B cell (primary cell): ENCODE data around the gene NHSL2. TPM values are rescaled to one million over a fixed set of nuclear protein-coding genes. Genes with fewer than 3 reads are reported as not detected.

Source experiments
- ATAC-seq: fragments of 200-7000 bp; cut with Tn5 transposase; one replicate; pipeline ENCODE4 v1.10.0; 2021; ENCODE audit warnings: low read depth, mild to moderate bottlenecking, moderate number of reproducible peaks, moderate library complexity
- CTCF ChIA-PET: fragments of 350-600 bp; sonication (Branson Sonifier 250); formaldehyde crosslinking; loops from one replicate; lab custom pipeline; 2021; ENCODE audit warnings: antibody characterized with exemption, inconsistent platforms; lab: Charles Lee
- POLR2A ChIA-PET: fragments of 350-600 bp; sonication (Branson Sonifier 250); formaldehyde crosslinking; loops from one replicate; lab custom pipeline; 2021; ENCODE audit warnings: antibody characterized with exemption; lab: Charles Lee
- DNase-seq: peaks from one replicate; pipeline ENCODE4 v3.0.0; 2013
- H2AFZ ChIP-seq: 2 replicates; pipeline ENCODE4 v1.6.1; 2012; ENCODE audit warnings: mild to moderate bottlenecking, low read depth, low read length; ENCODE audit not compliant: insufficient read depth, poor library complexity, severe bottlenecking
- H3K27ac ChIP-seq, 2 donors: 1 replicate in 1 of 2; 2 replicates in 1 of 2; pipeline ENCODE4 v1.5.1; 2012 to 2013; ENCODE audit warnings: low read length in 2 of 2, mild to moderate bottlenecking in 2 of 2, moderate library complexity in 1 of 2
- H3K27me3 ChIP-seq, 4 experiments: fragments of 200-600 bp in 1 of 4; sonication (generic) in 1 of 4; replicated peaks in 1 of 4; 1 replicate in 2 of 4; 2 replicates in 2 of 4; pipeline versions ENCODE4 v1.6.1 to v1.7.0; 2013 to 2016; ENCODE audit warnings: low read length in 3 of 4, mild to moderate bottlenecking in 2 of 4, mixed read lengths in 1 of 4, moderate library complexity in 1 of 4; ENCODE audit not compliant: insufficient read depth in 4 of 4, control insufficient read depth in 3 of 4; ENCODE audit errors: control extremely low read depth in 1 of 4
- H3K36me3 ChIP-seq, 2 experiments: replicated peaks in 1 of 2; 1 replicate in 1 of 2; 2 replicates in 1 of 2; pipeline versions ENCODE4 v1.6.1 to v1.7.1; 2013; ENCODE audit warnings: low read length in 1 of 2; ENCODE audit not compliant: insufficient read depth in 2 of 2, control insufficient read depth in 1 of 2; ENCODE audit errors: control extremely low read depth in 1 of 2, extremely low read depth in 1 of 2
- H3K4me1 ChIP-seq, 2 donors: fragments of 200-600 bp in 1 of 2; sonication (generic) in 1 of 2; 1 replicate in 1 of 2; 2 replicates in 1 of 2; pipeline versions ENCODE4 v1.5.1 to v1.6.1; 2013 to 2017; ENCODE audit warnings: low read length in 2 of 2; ENCODE audit not compliant: control insufficient read depth in 2 of 2, insufficient read depth in 2 of 2
- H3K4me2 ChIP-seq: replicated peaks from 2 replicates; pipeline ENCODE3; 2012; ENCODE audit warnings: mild to moderate bottlenecking, low read depth, low read length; ENCODE audit not compliant: poor library complexity, severe bottlenecking
- H3K4me3 ChIP-seq, 5 experiments: fragments of 200-600 bp in 1 of 5; sonication (generic) in 1 of 5; 1 replicate in 3 of 5; 2 replicates in 2 of 5; pipeline versions ENCODE4 v1.5.1 to v1.7.0; 2011 to 2016; ENCODE audit warnings: low read length in 4 of 5, mild to moderate bottlenecking in 4 of 5, low read depth in 2 of 5, control low read depth in 1 of 5, moderate library complexity in 1 of 5; ENCODE audit not compliant: insufficient read depth in 1 of 5; ENCODE audit errors: control extremely low read depth in 1 of 5, extremely low read depth in 1 of 5
- H3K79me2 ChIP-seq: fragments of 200-600 bp; sonication (generic); one replicate; pipeline ENCODE4 v1.6.0; 2016; ENCODE audit warnings: low read length; ENCODE audit not compliant: control insufficient read depth, insufficient read depth
- H3K9ac ChIP-seq: fragments of 200-600 bp; sonication (generic); 2 replicates; pipeline ENCODE4 v1.6.1; 2017; ENCODE audit warnings: mild to moderate bottlenecking, low read length, moderate library complexity
- H3K9me3 ChIP-seq, 3 donors: one replicate each; pipeline versions ENCODE4 v1.6.1 to v1.7.1; 2013; ENCODE audit warnings: low read length in 2 of 3; ENCODE audit not compliant: control insufficient read depth in 2 of 3, insufficient read depth in 1 of 3; ENCODE audit errors: control extremely low read depth in 1 of 3
- H4K20me1 ChIP-seq: 2 replicates; pipeline ENCODE4 v1.6.0; 2012; ENCODE audit warnings: mild to moderate bottlenecking, low read length; ENCODE audit not compliant: insufficient read depth, control insufficient read depth, poor library complexity, severe bottlenecking
- H3K27ac Mint-ChIP-seq: one replicate; pipeline ENCODE4 v1.8.0; 2021; ENCODE audit warnings: mixed read lengths
- H3K27me3 Mint-ChIP-seq: one replicate; pipeline ENCODE4 v1.8.0; 2021; ENCODE audit warnings: mixed read lengths
- H3K4me1 Mint-ChIP-seq: one replicate; pipeline ENCODE4 v1.8.0; 2021; ENCODE audit warnings: mixed read lengths
- H3K4me3 Mint-ChIP-seq: one replicate; pipeline ENCODE4 v1.8.0; 2021; ENCODE audit warnings: mixed read lengths
- H3K9me3 Mint-ChIP-seq: one replicate; pipeline ENCODE4 v1.8.0; 2022; ENCODE audit warnings: mixed read lengths; ENCODE audit not compliant: insufficient read depth
- CTCF ChIP-seq: fragments of 200-600 bp; IDR thresholded peaks from one replicate; pipeline ENCODE4 v1.8.0; 2022; ENCODE audit warnings: antibody characterized with exemption, mild to moderate bottlenecking
- EZH2 ChIP-seq: IDR thresholded peaks from 2 replicates; pipeline ENCODE4 v1.6.1; 2012; ENCODE audit warnings: borderline replicate concordance, low read depth, mild to moderate bottlenecking, moderate library complexity, low read length; ENCODE audit not compliant: insufficient read depth, poor library complexity, severe bottlenecking
- WGBS: methylation state at CpG from one replicate; pipeline ENCODE4 v1.1.5; 2013; ENCODE audit warnings: missing lambda C conversion rate; ENCODE audit not compliant: insufficient coverage; 5-methylcytosine and 5-hydroxymethylcytosine counted together
- intact Hi-C: fragments of 100-400 bp; cut with micrococcal nuclease; formaldehyde crosslinking; loops from one replicate; pipeline ENCODE4 v1.10.0; 2022
- polyA plus RNA-seq: library from polyadenylated mRNA; depleted of rRNA; stranded (reverse); fragments of >200 nt; gene quantifications from 2 replicates; pipeline ENCODE4 v1.2.3, GENCODE V29; 2012
- total RNA-seq, 2 donors: library from RNA; stranded (reverse); fragments of 120-200 nt in 1 of 2; gene quantifications; 1 replicate in 1 of 2; 2 replicates in 1 of 2; pipeline versions ENCODE4 v1.2.3 to v1.2.4, GENCODE V29; 2013 to 2022

NHSL2 gene
- total and polyA plus RNA-seq, 2 donors (not counting 1 experiment from before 2014, with no cell fraction given), result 0.16 to 1.7 TPM

DNA sequence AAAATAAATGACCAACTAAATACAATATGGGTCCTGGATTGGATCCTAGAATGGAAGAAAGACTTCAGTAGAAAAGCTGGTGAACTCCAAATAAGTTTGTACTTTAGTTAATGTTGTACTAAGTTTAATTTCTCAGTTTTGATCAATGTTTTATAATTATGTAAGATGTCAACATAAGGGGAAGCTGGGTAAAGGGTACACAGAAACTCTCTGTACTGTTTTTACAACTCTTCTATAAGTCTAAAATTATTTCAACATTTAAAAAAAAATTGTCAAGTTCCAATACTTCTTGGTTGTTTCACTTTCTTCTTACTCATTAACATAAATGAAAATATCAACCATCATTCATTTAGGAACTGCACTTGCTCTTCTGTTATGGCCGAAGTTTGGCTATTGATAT, 88.9 kb downstream of the NHSL2 start:
- DNase-seq (no peak), ATAC-seq (no peak)
- H4K20me1 ChIP-seq, result no peaks in the 10 kb centered on the region
- H3K79me2 ChIP-seq, result no peaks in the 10 kb centered on the region
- H3K4me2 ChIP-seq, result no peak overlapping the region
- no peak overlapping the region for H2AFZ ChIP-seq
- Mint-ChIP-seq H3K27ac (no peak overlapping the region), H3K27me3 (peaks cover 3% of the 10 kb centered on the region), H3K4me1 (no peaks in the 10 kb centered on the region), H3K9me3 (no peaks in the 10 kb centered on the region), H3K4me3 (no peak overlapping the region)
- ChIA-PET CTCF (interaction anchor here (0.6 to 9.0 kb wide), 10 partner anchors 8 to 541 kb away, joined by 3 to 83 read pairs (median 5); partner anchors contain the start of gene RPS4X), POLR2A (no interaction called here)
- WGBS, result no CpG with 5 or more reads among the region's 1 CpG
- H3K4me1 ChIP-seq, result no peaks in the 10 kb centered on the region
- H3K27me3 ChIP-seq, result no peaks in the 10 kb centered on the region
- no peaks in the 10 kb centered on the region for H3K36me3 ChIP-seq
- H3K4me3 ChIP-seq, result no peak overlapping the region
- H3K27ac ChIP-seq, result no peak overlapping the region
- intact Hi-C loops, result loop anchor here (1.0 kb wide), 2 partner anchors 127 to 278 kb away; partner anchors contain the start of gene RPS4X
- H3K9me3 ChIP-seq, result no peaks in the 10 kb centered on the region
- TF ChIP-seq CTCF (peak; percentile 33), EZH2 (no peak)
- no peak overlapping the region for H3K9ac ChIP-seq

DNA sequence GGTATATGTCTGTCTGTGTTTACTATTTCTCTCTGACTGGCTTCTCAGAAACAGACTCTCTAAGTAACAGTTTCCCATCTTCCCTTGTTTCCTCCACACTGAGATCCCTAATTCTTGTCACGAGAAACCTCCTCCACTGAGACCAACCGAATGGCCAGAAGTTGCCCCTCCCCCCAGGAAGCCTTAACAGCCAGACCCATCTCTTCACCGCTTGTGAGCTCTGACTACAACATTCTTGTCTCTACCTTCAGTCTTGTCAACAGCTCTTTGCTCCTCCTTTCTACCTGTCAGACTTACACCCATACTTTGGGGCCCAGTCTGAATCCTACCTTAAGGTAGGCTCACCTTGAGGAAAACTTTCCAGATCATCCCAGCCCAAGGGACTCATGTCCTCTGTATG, 90.8 kb downstream of the NHSL2 start:
- Histone ChIP-seq H3K4me3 (no peak overlapping the region), H4K20me1 (no peaks in the 10 kb centered on the region), H3K9me3 (no peaks in the 10 kb centered on the region), H3K79me2 (no peaks in the 10 kb centered on the region), H3K27me3 (no peaks in the 10 kb centered on the region), H3K9ac (no peak overlapping the region), H3K27ac (no peak overlapping the region), H2AFZ (no peak overlapping the region), H3K4me2 (no peak overlapping the region), H3K4me1 (no peaks in the 10 kb centered on the region), H3K36me3 (no peaks in the 10 kb centered on the region)
- ChIA-PET CTCF (interaction anchor here (1.3 to 9.0 kb wide), 3 partner anchors 17 to 131 kb away, joined by 3 to 83 read pairs (median 7); partner anchors contain the start of gene RTL5), POLR2A (no interaction called here)
- Mint-ChIP-seq H3K9me3 (no peaks in the 10 kb centered on the region), H3K4me3 (no peak overlapping the region), H3K4me1 (no peaks in the 10 kb centered on the region), H3K27me3 (peaks cover 3% of the 10 kb centered on the region), H3K27ac (no peak overlapping the region)
- no peak for DNase-seq
- no peak for ATAC-seq
- intact Hi-C loops, result no loop called here
- WGBS, result 79% methylated on average over 3 of the region's 3 CpGs
- TF ChIP-seq CTCF (no peak), EZH2 (no peak)
